AG09309 (cell line): ENCODE data around the gene FYB1.

ENCODE experiments used
- DNase-seq: peaks from one replicate; pipeline ENCODE4 v3.0.0-alpha.2; 2010; ENCODE audit warnings: low read depth
- H3K4me3 ChIP-seq: 2 replicates; pipeline ENCODE4 v1.5.1; 2011; ENCODE audit warnings: mild to moderate bottlenecking, low read depth, low read length, moderate library complexity; ENCODE audit not compliant: control insufficient read depth
- TF ChIP-seq, protein P1 (sequence below): IDR thresholded peaks from 2 replicates; pipeline ENCODE4 v1.5.1; 2011; ENCODE audit warnings: mild to moderate bottlenecking, low read depth, low read length, inconsistent platforms; ENCODE audit not compliant: insufficient read depth, control insufficient read depth; ENCODE audit errors: missing control alignments

FYB1 gene

DNA sequence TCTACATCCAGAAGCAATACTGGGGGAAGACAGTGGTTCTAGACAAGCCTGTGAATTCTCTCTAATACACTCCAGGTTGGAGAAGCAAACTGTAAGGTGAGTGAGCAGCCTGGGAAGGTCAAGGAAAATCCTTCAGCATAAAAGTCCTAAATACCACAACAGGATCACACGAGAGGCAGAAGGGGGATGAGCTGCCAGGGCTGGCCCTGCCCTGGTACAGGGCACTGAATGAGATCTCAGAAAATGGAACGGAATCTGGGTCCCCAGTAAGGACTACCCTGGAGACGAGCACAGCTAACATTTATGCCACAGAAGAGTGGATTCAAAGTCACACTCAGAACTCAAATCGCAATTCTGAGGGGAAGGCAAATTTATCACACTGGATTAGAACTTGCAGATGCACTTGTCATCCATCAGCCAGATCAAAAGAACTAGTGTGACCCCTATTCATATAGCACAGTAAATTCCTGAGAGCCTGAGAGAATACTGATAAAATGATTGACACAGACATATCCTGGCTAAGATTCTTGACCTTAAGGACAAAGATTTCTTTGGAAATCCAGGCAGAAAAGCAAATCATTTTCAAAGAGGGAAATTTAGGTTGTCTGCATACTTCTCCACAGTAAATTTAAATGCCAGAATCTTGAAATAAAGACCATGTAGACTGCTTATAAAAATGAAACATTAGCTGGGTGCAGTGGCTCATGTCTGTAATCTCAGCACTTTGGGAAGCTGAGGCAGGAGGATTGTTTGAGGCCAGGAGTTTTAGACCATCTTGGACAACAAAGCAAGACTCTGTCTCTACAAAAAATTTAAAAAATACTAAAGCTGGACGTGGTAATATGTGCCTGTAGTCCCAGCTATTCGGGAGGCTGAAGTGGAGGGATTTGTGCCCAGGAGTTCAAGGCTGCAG, 25.6 kb downstream of the FYB1 start:
- TF ChIP-seq, protein P1, sequence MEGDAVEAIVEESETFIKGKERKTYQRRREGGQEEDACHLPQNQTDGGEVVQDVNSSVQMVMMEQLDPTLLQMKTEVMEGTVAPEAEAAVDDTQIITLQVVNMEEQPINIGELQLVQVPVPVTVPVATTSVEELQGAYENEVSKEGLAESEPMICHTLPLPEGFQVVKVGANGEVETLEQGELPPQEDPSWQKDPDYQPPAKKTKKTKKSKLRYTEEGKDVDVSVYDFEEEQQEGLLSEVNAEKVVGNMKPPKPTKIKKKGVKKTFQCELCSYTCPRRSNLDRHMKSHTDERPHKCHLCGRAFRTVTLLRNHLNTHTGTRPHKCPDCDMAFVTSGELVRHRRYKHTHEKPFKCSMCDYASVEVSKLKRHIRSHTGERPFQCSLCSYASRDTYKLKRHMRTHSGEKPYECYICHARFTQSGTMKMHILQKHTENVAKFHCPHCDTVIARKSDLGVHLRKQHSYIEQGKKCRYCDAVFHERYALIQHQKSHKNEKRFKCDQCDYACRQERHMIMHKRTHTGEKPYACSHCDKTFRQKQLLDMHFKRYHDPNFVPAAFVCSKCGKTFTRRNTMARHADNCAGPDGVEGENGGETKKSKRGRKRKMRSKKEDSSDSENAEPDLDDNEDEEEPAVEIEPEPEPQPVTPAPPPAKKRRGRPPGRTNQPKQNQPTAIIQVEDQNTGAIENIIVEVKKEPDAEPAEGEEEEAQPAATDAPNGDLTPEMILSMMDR = no peak
- DNase-seq = no peak
- H3K4me3 ChIP-seq = no peak overlapping the region

GRCh38 chr5:39192450-39193160, 26.8 kb downstream of the FYB1 start:
- TF ChIP-seq, protein P1 = no peak
- DNase-seq = no peak
- no peak overlapping the region for H3K4me3 ChIP-seq

GRCh38 chr5:39191216-39191615, 28.1 kb downstream of the FYB1 start:
- TF ChIP-seq, protein P1 = no peak
- no peak for DNase-seq
- no peak overlapping the region for H3K4me3 ChIP-seq

- no peak for DNase-seq
- TF ChIP-seq, protein P1 = no peak
- H3K4me3 ChIP-seq = no peak overlapping the region
Measured at GRCh38 chr5:39190311-39191102, 28.9 kb downstream of the FYB1 start.

GRCh38 chr5:39189292-39189955, 29.9 kb downstream of the FYB1 start:
- DNase-seq = no peak
- H3K4me3 ChIP-seq = no peak overlapping the region
- TF ChIP-seq, protein P1 = no peak
